Nucleus accumbens (tissue), 56 donors: Measurements from ENCODE around the gene UBR1.
"Not testable (repeated sequence)": the region's sequence is repeated elsewhere in the genome, so short reads cannot be mapped to it uniquely, and the experiment has no call there.

ENCODE experiments used
- DNase-seq, 56 donors: peaks; one replicate each; lab custom pipeline; 2025; lab: John Stamatoyannopoulos, UW

UBR1 gene

DNA sequence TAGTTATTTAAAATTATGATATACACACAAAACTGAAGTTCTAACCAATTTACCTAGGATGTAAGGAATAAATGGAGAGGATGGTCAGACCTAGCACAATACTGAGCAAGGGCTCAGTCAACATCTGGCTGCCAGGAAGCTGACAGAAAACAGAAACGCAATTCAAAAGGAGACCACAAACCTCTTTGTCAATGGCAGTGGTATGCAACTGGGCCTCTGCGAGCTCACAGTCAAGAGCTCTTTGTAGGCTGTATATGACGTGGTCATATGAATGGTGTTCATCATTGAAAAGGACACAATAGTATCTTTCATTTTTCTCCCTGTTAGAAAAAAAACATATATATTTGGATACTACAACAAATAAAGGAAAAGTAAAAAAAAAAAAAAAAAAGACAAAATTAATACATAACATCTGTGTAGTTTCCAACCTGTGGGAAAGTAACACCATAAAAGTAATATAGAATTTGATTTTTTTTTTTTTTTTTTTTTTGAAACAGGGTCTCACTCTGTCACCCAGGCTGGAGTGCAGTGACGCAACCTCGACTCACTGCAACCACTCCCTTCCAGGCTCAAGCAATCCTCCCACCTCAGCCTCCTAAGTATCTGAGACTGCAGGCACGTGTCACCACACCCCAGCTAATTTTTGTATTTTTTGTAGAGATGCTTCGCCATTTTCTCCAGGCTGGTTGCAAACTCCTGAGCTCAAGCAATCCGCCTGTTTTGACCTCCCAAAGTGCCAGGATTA lies 37.9 kb downstream of the UBR1 start:
- DNase-seq, result peak in 6 of 56 donors; percentile 0 to 52 (median 2)

DNA sequence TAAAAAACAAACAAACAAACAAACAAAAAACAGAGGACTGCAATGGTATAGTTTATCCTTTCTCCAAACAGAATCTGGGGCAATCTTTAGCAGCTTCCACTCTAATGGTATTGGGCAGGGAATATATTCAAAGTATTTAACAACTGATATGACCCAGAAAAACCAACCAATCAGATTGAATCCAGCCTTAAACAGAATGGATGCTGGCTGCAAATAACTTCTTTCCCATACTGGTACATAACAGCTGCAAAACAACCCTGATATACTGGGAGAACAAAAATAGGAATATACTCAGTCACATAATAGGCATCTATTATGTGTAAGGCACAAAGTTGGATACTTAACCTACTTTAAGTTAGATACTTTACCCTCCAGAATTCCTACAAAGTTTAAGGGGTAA lies 49.1 kb downstream of the UBR1 start:
- DNase-seq, result no peak

DNA sequence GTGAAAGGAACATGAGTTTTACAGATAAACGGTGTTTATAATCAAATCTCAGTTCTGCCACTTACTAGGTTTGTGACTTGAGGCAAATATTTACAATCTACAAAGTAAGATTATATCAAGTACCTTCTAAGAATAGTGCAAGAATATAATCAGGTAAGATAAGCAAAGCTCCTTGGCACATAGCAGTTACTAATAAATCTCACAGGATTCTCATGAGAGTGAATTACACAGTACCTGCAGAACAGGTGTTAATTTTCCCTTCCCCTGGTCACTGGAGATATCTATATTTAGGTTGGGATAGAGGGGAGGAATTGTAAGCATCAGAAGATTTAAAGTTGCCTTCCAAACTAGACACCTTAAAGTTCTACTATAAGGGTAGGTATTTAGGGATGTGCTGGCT lies 53.0 kb downstream of the UBR1 start:
- DNase-seq, result no peak

DNA sequence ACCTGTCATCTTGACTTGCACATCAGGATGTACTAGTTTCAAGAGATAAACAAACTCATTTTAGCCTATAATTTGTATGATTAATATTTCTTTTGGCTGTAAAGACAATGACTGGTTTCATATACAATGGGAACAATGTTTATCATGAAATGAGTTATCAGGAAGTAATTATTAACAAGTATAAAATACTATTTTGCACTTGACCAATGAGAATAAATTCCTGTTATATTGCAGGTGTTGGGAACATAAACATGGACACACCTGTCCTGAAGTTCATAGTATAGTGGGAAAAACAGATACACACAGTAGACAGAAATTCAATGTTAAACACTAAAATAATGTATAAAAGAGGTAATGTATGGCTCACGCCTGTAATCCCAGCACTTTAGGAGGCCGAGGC lies 56.9 kb downstream of the UBR1 start:
- DNase-seq, result no peak

DNA sequence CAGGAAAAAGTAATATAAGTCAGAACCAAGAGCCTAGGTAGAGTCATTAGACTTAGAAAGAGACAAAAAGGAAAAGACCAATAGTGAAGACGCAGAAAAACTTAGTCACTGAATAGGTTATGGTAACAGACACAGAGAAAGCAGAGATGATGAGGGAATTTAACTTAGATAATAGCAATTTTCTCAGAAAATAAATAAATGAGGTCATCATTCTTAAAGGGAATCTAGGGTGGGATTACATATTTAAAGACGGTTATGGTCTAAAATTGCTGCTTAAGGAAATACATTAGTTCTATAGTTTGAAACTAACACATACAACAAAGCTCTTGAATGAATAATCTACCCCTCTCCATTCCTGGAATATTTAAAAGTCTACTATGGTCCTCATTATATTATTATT lies 59.4 kb downstream of the UBR1 start:
- no peak for DNase-seq

DNA sequence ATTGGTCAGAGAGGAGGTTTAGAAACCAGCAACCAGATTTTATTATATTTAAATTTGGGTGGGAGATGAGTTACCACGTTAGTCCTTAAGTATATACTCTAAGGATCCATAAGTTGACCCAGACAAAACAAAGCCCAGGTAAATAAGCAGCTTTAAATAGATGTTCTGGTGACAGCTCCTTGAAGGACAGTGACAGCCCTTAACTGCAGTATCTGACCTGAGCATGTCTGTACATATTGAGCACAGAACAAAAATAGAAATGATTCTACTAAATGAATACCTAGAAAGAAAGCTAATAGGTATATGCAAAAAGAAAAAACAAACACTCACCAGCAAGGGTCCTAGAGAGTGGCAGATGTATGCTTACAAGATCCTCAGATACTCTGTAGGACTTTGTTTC lies 63.0 kb downstream of the UBR1 start:
- no peak for DNase-seq

DNA sequence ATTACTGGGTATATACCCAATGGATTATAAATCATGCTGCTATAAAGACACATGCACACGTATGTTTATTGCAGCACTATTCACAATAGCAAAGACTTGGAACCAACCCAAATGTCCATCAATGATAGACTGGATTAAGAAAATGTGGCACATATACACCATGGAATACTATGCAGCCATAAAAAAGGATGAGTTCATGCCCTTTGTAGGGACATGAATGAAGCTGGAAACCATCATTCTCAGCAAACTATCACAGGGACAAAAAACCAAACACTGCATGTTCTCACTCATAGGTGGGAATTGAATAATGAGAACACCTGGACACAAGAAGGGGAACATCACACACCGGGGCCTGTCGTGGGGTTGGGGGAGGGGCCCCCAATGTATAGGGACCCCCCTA lies 64.8 kb downstream of the UBR1 start:
- not testable (repeated sequence) for DNase-seq

DNA sequence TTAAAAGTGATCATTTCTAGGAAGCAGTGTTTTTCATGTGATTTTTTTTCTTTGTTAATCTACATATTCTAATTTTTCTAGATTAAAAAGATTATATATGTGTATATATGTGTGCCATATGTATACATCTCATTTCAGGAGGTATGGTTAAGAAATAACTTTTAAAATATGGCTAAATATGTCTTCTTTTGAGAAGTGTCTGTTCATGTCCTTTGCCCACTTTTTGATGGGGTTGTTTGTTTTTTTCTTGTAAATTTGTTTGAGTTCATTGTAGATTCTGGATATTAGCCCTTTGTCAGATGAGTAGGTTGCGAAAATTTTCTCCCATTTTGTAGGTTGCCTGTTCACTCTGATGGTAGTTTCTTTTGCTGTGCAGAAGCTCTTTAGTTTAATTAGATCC lies 70.6 kb downstream of the UBR1 start:
- not testable (repeated sequence) for DNase-seq

DNA sequence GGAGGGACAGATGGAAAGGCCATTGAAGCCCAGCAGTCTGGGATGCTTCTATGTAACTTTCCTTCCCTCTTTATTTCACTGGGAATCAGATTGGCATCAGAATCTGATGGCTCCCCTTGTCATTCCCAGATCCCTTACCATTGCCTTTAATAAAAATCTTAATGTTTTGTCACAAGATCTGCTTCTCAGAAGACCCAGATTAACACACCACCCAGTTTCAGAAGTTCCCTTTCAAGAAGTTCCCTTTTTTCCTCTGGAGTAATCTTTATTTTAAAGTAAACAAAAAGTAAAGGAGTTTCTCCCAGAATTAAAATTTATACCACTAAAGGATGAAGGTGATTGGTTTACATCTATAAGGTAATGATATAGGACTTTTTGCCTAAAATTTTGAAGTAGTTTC lies 76.4 kb downstream of the UBR1 start:
- no peak for DNase-seq

DNA sequence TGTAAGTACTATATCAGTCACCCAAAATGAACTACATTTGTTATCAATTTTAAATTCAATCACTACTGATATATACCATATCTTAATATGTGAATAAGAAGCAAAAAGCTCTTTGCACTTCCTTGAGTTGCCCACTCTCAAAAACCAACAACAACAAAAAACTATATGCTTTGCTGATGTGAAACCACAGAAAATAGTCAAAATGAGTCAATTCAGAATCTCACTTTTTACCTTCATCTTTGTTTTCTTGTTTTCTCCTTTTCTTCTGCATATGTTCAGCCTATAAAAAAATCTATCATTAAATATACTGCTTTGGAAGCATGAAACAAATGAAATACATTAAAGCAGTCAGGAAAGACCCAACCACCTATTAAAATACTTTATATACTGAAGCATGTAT lies 80.7 kb downstream of the UBR1 start:
- no peak for DNase-seq

DNA sequence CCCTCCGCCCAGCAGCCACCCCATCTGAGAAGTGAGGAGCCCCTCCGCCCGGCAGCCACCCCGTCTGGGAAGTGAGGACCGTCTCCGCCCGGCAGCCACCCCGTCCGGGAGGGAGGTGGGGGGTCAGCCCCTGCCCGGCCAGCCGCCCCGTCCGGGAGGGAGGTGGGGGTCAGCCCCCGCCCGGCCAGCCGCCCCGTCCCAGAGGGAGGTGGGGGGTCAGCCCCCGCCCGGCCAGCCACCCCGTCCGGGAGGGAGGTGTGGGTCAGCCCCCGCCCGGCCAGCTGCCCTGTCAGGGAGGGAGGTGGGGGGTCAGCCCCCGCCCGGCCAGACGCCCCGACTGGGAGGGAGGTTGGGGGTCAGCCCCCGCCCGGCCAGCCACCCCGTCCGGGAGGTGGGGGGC lies 91.2 kb downstream of the UBR1 start:
- DNase-seq, result not testable (repeated sequence)

DNA sequence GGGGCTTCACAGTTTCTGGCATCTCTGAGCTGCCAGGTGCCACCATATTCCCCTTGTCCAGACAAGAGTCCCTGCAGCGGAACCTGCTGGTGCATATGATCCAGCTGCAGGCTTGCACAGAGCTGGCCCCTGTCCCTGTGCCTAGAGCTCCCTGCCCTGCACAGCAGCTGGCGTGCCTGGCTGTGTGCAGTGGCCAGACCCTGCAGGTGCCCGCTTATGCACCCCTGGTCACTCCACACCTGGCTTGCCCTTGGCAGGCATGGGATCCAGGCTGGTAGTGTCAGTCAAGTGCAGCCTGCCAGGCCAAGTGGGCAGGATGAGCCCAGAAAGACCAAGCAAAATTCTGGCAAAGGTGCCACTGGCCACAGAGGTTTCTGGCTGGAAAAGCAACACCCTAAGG lies 96.6 kb downstream of the UBR1 start:
- no peak for DNase-seq

DNA sequence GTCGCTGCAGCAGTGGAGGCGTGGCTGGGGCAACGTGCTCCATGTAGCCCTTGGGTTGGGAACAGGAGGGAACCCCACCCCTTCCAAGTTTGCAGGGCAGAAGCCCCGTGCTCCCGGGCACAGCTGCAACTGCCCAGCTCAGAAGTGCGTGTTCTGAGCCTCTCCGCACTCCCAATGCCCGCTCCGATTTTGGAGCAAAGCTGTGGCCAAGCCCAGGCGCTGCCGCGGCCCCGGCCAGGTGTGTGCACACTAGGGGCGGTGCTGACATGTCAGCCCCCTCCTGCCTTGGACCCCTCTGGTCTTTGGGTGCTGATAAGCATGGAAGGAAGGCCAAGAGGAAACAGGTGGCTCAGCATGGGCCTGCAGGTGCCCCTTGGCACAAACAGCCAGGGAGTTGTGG lies 97.7 kb downstream of the UBR1 start:
- no peak for DNase-seq

DNA sequence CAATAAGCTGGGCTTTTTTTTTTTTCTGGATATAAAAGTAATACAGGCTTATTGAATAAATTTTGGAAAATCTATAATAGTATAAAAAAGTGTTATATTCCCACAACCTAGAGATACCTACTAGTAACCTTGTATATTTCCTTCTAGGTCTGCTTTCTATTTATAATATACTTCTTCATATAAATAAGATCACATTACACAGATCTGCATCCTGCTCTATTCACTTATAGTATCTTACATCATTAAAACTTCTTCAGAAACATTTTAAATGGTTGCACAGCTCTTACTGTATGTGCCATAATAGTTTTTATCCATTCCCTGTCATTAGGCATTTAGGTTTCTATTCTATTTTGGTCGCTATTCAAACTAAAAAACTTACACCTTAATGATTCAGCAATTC lies 98.3 kb downstream of the UBR1 start:
- DNase-seq, result no peak

DNA sequence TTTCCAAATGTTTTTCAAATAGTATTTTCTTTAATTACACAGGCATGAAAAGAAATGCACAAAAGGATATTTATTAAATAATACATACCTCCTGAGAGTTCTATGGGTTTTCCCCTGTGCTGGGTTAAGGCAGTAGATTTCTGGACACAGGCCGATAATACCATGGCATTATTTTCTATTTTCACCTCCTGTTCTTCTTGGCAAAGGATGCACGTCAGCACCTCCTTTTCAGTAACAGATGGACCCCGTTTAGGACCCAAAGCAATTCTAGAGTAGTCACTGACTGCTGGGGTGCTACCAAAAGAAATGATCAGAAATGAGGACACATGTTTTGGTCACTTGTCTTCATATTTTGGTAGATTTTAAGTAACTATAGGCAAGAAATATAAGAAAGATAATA lies 98.8 kb downstream of the UBR1 start:
- DNase-seq, result no peak

DNA sequence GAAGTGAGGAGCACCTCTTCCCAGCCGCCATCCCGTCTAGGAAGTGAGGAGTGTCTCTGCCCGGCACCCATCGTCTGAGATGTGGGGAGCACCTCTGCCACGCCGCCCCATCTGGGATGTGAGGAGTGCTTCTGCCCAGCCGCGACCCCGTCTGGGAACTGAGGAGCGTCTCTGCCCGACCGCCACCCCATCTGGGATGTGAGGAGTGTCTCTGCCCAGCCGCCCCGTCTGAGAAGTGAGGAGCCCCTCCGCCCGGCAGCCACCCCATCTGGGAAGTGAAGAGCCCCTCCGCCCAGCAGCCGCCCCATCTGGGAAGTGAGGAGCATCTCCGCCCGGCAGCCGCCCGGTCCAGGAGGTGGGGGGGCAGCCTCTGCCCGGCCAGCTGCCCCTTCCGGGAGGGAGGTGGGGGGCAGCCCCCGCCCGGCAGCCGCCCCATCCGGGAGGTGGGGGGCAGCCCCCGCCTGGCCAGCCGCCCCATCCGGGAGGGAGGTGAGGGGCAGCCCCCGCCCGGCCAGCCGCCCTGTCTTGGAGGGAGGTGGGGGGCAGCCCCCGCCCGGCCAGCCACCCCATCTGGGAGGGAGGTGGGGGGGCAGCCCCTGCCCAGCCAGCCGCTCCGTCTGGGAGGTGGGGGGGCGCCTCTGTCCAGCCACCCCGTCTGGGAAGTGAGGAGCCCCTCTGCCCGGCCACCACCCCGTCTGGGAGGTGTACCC lies 100.8 kb downstream of the UBR1 start:
- DNase-seq, result not testable (repeated sequence)

DNA sequence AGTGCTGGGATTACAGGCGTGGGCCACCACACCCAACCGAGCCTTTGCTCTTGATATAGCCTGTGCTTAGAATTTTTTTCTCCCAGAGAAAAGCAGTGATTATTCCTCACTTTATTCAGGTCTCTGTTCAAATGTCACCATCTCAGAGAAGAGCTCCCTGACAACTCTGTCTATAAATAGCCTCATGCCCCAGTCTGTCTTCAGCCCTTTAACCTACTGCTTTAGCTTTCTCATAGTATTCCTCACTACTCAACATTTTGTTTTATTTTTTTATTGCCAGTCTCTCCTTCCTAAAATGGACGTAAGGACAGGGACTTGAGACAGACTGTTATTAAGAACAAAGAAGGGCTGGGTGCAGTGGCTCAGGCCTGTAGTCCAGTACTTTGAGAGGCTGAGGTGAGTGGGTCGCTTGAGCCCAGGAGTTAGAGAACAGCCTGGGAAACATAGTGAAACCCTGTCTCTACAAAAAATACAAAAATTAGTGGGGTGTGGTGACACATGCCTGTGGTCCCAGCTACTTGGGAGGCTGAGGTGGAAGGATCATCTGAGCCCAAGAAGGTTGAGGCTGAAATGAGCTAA lies 106.5 kb downstream of the UBR1 start:
- no peak for DNase-seq

DNA sequence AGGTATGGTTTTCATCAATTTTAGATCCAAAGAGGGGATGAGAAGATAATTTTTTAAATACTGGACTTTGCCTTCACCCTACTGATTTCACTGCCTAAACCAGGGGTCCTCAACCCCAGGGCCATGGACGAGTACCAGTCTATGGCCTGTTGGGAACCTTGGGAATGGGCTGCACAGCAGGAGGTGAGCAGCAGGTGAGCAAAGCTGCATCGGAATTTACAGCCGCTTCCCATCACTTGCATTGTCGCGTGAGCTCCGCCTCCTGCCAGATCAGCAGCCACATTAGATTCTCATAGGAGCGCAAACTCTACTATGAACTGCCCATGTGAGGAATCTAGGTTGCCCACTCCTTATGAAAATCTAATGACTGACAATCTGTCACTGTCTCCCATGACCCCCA lies 109.0 kb downstream of the UBR1 start:
- no peak for DNase-seq

DNA sequence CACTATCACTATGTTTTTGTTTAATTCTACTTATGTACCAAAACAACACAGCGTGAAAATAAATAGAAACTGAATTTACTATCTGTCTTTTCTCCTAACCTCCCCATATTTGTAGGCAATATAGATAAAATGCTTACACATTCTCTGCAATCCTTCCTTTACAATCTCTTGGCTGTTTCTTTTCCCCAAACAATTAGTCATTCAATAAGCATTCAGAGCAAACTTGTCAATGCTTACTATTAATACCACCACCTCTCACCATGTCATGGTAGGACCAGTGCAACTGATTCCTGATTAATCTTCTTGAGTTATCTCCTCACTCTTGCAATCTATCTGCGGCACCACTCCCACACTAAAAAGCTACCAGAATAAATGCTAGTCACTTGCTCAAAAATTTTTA lies 111.3 kb downstream of the UBR1 start:
- no peak for DNase-seq

DNA sequence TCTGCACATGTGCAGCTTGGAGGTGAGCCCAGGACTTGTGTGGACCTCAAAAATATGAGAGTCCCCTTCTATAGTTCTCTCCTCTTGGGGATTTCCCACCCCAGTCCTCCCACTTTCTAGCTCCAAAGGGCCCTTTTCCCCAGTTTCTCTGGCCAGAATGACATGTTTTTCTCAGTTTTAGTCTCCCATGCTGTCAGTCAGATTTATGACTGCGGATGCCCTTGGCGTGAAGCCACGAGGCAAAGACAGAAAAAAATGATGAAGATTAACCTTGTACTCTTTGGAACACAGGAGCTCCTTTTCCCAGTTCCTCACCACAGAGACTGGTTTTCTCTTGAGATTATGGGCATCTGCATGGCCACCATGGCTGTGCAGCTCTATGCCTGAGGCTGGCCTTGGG lies 113.2 kb downstream of the UBR1 start:
- DNase-seq, result no peak

DNA sequence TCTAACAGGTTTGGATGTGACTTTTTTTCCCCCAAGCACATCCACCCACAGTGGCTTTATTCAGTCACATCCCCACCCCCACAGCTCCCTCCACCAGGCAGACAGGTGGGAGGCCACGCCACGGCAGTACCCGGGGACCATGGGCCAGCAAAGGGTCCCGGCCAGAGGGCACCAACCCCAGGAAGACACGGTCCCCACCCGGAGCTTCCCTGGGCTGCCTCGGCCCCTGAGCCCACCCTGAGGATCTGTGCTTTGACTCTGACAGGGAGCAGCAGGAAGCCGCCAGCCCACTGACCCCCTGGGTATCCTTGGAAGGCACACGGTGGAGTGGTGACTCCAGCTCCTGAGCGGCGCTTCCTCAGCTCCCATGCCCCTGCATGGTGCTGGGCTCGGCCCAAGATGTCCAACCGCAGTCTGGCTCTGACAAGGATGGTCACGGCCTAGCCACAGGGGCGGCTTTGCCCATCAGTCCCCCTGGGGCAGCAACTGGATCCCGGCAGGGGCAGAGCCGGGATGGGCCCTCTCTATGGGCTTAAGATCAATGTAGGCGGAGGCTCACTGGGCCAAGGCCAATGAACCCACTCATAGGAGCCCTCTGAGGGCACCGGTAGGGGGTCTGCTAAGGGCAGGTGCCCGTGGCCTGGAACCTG lies 119.0 kb downstream of the UBR1 start:
- no peak for DNase-seq
